GM12878 (cell line): ENCODE measurements around the gene AGBL1. TPM values are rescaled to one million over a fixed set of nuclear protein-coding genes. Genes with fewer than 3 reads are reported as not detected.

Experiments used
- ATAC-seq: fragments of 200-7000 bp; cut with Tn5 transposase; 3 replicates; pipeline ENCODE4 v1.9.1; 2020; ENCODE audit warnings: mild to moderate bottlenecking, moderate library complexity
- BruUV-seq: library from RNA; stranded (reverse); fragments of 400-500 nt; replicated peaks from 2 replicates; lab custom pipeline; 2021; lab: Mats Ljungman, UMichigan
- CTCF ChIA-PET: fragments of 300-600 bp; sonication (Branson Sonifier 250); formaldehyde crosslinking; extraction: SDS; loops from one replicate; lab custom pipeline; 2021; ENCODE audit warnings: inconsistent platforms; lab: Yijun Ruan, JAX
- POLR2A ChIA-PET: fragments of 350-600 bp; formaldehyde crosslinking; extraction: SDS; loops from one replicate; lab custom pipeline; 2021; ENCODE audit warnings: inconsistent platforms; lab: Charles Lee
- RAD21 ChIA-PET: fragments of 300-600 bp; sonication (Branson Sonifier 250); formaldehyde crosslinking; loops from one replicate; lab custom pipeline; 2023; ENCODE audit warnings: antibody characterized with exemption; ENCODE audit not compliant: unreplicated experiment; lab: Charles Lee
- SMC1A ChIA-PET: fragments of 300-600 bp; sonication (Branson Sonifier 250); formaldehyde crosslinking; loops from one replicate; lab custom pipeline; 2023; ENCODE audit not compliant: unreplicated experiment, uncharacterized antibody; lab: Charles Lee
- DNase-seq: peaks from one replicate; pipeline ENCODE4 v3.0.0-alpha.2; 2011; ENCODE audit warnings: low read depth, low spot score
- FAIRE-seq: peaks from 3 replicates; lab custom pipeline; 2011; peaks lifted over from hg19 to GRCh38; lab: Jason Lieb, UNC
- H2AFZ ChIP-seq: 2 replicates; pipeline ENCODE4 v1.6.0; 2011; ENCODE audit warnings: low read depth, low read length, control low read depth; ENCODE audit not compliant: control insufficient read depth
- H3K27ac ChIP-seq: 2 replicates; pipeline ENCODE4 v1.5.1; 2011; ENCODE audit warnings: control low read depth; ENCODE audit not compliant: control insufficient read depth, insufficient read depth
- H3K27me3 ChIP-seq, 2 experiments: replicated peaks in 1 of 2; 2 replicates each; pipeline versions ENCODE4 v1.6.0 to v1.6.1; 2011; ENCODE audit warnings: low read length in 1 of 2; ENCODE audit not compliant: control insufficient read depth in 2 of 2, insufficient read depth in 2 of 2
- H3K36me3 ChIP-seq, 2 experiments: 2 replicates each; pipeline ENCODE4 v1.5.1; 2011; ENCODE audit warnings: low read length in 1 of 2; ENCODE audit not compliant: control insufficient read depth in 2 of 2, insufficient read depth in 2 of 2
- H3K4me1 ChIP-seq: 2 replicates; pipeline ENCODE4 v1.6.1; 2011; ENCODE audit warnings: mild to moderate bottlenecking, low read length, moderate library complexity, mixed read lengths; ENCODE audit not compliant: control insufficient read depth, insufficient read depth
- H3K4me2 ChIP-seq: 2 replicates; pipeline ENCODE4 v1.6.0; 2011; ENCODE audit warnings: control low read depth; ENCODE audit not compliant: control insufficient read depth, insufficient read depth
- H3K4me3 ChIP-seq: fragments of 200-600 bp; sonication (generic); 2 replicates; pipeline ENCODE4 v1.5.1; 2016
- H3K79me2 ChIP-seq: 2 replicates; pipeline ENCODE4 v1.6.0; 2011; ENCODE audit warnings: low read length; ENCODE audit not compliant: control insufficient read depth, insufficient read depth
- H3K9ac ChIP-seq: 2 replicates; pipeline ENCODE4 v1.8.0; 2011; ENCODE audit warnings: low read length, control low read depth, mixed read lengths; ENCODE audit not compliant: control insufficient read depth, insufficient read depth
- H3K9me3 ChIP-seq: replicated peaks from 3 replicates; pipeline ENCODE4 v1.5.1; 2011; ENCODE audit warnings: mild to moderate bottlenecking, low read length; ENCODE audit not compliant: control insufficient read depth, insufficient read depth
- H4K20me1 ChIP-seq: 2 replicates; pipeline ENCODE4 v1.6.0; 2011; ENCODE audit not compliant: control insufficient read depth, insufficient read depth
- ATF3 ChIP-seq: IDR thresholded peaks from 2 replicates; pipeline ENCODE4 v1.6.1; 2011; ENCODE audit warnings: low read depth, mild to moderate bottlenecking, low read length, moderate library complexity, borderline replicate concordance; ENCODE audit errors: extremely low read depth
- BHLHE40 ChIP-seq, 2 experiments: fragments of 450-650 bp in 1 of 2; IDR thresholded peaks; 2 replicates each; pipeline ENCODE4 v1.6.1; 2011 to 2017; ENCODE audit warnings: low read depth in 2 of 2, borderline replicate concordance in 1 of 2, improper control_type of control experiment in 1 of 2, low read length in 1 of 2, mild to moderate bottlenecking in 1 of 2
- E4F1 ChIP-seq: fragments of 450-650 bp; IDR thresholded peaks from 2 replicates; pipeline ENCODE4 v1.6.1; 2018; ENCODE audit warnings: borderline replicate concordance, mild to moderate bottlenecking; ENCODE audit not compliant: partially characterized antibody
- ELK1 ChIP-seq: IDR thresholded peaks from 2 replicates; pipeline ENCODE4 v1.6.1; 2012; ENCODE audit warnings: low read depth, low read length, improper control_type of control experiment
- GATAD2B ChIP-seq: fragments of 450-650 bp; conservative IDR thresholded peaks from 2 replicates; pipeline ENCODE4 v1.6.1; 2017; ENCODE audit warnings: low read depth, mild to moderate bottlenecking, moderate library complexity
- HSF1 ChIP-seq: fragments of 150-350 bp; IDR thresholded peaks from 2 replicates; pipeline ENCODE4 v1.6.1; 2014; ENCODE audit warnings: mild to moderate bottlenecking, low read depth, low read length
- KAT2A ChIP-seq: conservative IDR thresholded peaks from 2 replicates; pipeline ENCODE4 v1.6.1; 2011; ENCODE audit warnings: low read depth, low read length; ENCODE audit not compliant: control insufficient read depth
- TCF12 ChIP-seq: IDR thresholded peaks from 2 replicates; pipeline ENCODE4 v1.6.1; 2011; ENCODE audit warnings: low read depth, mild to moderate bottlenecking, low read length
- YY1 ChIP-seq: IDR thresholded peaks from 2 replicates; pipeline ENCODE4 v1.6.1; 2011; ENCODE audit warnings: low read depth, mild to moderate bottlenecking, low read length
- ZBTB4 ChIP-seq: fragments of 450-650 bp; formaldehyde crosslinking; IDR thresholded peaks from 2 replicates; pipeline ENCODE4 v1.4.0; 2022; ENCODE audit warnings: mild to moderate bottlenecking, moderate library complexity
- ZNF687 ChIP-seq: fragments of 450-650 bp; IDR thresholded peaks from 2 replicates; pipeline ENCODE4 v1.6.1; 2017; ENCODE audit warnings: mild to moderate bottlenecking, moderate library complexity
- in situ Hi-C: fragments of 300-500 bp; cut with MboI; formaldehyde crosslinking; loops from 9 replicates; pipeline ENCODE4 v1.14.3; 2018; ENCODE audit warnings: mixed read lengths
- intact Hi-C: fragments of 100-400 bp; cut with micrococcal nuclease; formaldehyde crosslinking; loops from one replicate; pipeline ENCODE4 v1.14.2; 2022; ENCODE audit not compliant: unreplicated experiment
- polyA plus RNA-seq, 11 experiments: library from polyadenylated mRNA; depleted of rRNA in 4 of 11; unstranded in 6 of 11; stranded (reverse) in 5 of 11; fragments of >200 nt; fragmentation: Nextera tagmentation in 4 of 11; fragmentation: Illumina TruSeq in 1 of 11; extraction: Ambion mirVana in 4 of 11; extraction: Trizol in 1 of 11; gene quantifications; 1 replicate in 1 of 11; 2 replicates in 10 of 11; pipeline versions ENCODE4 v1.2.1 to v1.2.3, GENCODE V29; 2011 to 2016; ENCODE audit warnings: inconsistent platforms in 2 of 11, missing spikeins in 2 of 11, low read depth in 1 of 11
- total RNA-seq, 4 experiments: library from RNA; depleted of rRNA in 3 of 4; stranded (reverse); fragments of >200 nt in 3 of 4; fragmentation: Illumina TruSeq in 1 of 4; extraction: Trizol in 1 of 4; gene quantifications; 2 replicates each; pipeline versions ENCODE4 v1.2.1 to v1.2.3, GENCODE V29; 2013 to 2021

Gene AGBL1
- total and polyA plus RNA-seq, 10 of the 15 experiments (the other 5 are each of a cell fraction or from before 2014, with no cell fraction given) = not detected

- ChIA-PET SMC1A (no interaction called here), POLR2A (no interaction called here), CTCF (no interaction called here), RAD21 (no interaction called here)
- H2AFZ ChIP-seq = no peak overlapping the region
- H3K9me3 ChIP-seq = no peaks in the 10 kb centered on the region
- intact Hi-C loops (no loop called here), in situ Hi-C loops (no loop called here)
- no peak overlapping the region for H3K4me2 ChIP-seq
- H3K4me1 ChIP-seq = no peaks in the 10 kb centered on the region
- H4K20me1 ChIP-seq = no peaks in the 10 kb centered on the region
- H3K79me2 ChIP-seq = no peaks in the 10 kb centered on the region
- H3K27ac ChIP-seq = no peak overlapping the region
- H3K9ac ChIP-seq = no peak overlapping the region
- ATAC-seq (no peak), FAIRE-seq (no peak), DNase-seq (no peak)
- no peaks in the 10 kb centered on the region for H3K36me3 ChIP-seq
- no peak overlapping the region for H3K4me3 ChIP-seq
- H3K27me3 ChIP-seq = no peaks in the 10 kb centered on the region
- no TSS peak for BruUV-seq
- TF ChIP-seq ZBTB4 = no peak
- TF ChIP-seq GATAD2B = no peak
- no peak for TF ChIP-seq YY1
- no peak for TF ChIP-seq ZNF687
- TF ChIP-seq ELK1 = no peak
- TF ChIP-seq HSF1 = no peak
- no peak for TF ChIP-seq KAT2A
- no peak for TF ChIP-seq E4F1
- TF ChIP-seq TCF12 = no peak
- TF ChIP-seq ATF3 = no peak
- TF ChIP-seq BHLHE40 (IDR thresholded peaks at IDR 0.05; ENCODE audit: borderline replicate concordance in 1 of 2, low read depth in 2 of 2, low read length in 1 of 2) = no peak
Measured at GRCh38 chr15:86403221-86403620, 323.6 kb downstream of the AGBL1 start.
